ENCODE data around the gene MAST3.

MAST3 gene

DNA sequence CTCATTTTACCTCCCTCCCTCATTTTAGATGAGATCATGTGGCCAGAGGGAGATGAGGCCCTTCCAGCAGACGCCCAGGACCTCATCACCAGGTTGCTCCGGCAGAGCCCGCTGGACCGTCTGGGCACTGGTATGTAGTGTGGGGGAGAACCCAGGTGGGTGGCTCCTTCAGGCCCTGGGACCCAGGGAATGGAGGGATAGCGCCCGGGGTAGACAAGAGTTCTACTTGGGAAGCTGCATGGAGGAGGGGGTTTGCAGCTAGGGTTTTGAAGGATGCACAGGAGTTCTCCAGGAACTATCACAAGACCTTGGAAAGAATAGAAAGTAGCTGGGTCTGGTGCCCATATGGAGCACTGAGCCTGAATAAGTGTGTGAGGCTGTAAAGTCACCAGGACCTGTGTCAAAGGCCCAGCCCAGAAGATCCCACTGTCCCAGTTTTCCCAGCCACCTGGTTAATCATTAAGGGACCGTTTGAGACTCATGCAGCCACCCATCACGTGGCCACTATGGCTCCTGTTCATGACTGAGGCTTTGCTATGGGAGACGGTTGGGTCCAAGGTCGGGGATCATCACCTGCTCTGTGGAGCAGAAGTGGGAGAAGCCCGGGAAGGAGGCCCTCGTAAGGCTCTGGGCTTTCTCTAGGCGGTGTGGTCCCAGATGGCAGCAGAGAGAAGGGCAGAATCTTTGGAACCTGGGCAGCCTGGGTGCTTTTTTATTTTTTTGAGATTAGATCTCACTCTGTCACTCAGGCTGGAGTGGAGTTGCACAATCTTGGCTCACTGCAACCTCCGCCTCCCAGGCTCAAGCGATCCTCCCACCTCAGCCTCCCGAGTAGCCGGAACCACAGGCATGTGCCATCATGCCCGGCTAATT, 38.4 kb downstream of the MAST3 start:
- Histone ChIP-seq H3K4ac (ENCODE audit: low read depth in 1 of 2, low read length in 2 of 2) (no peak overlapping the region), H3K4me2 (ENCODE audit: low read length, poor library complexity, severe bottlenecking) (no peak overlapping the region), H2BK5ac (ENCODE audit: low read depth, low read length, poor library complexity, severe bottlenecking) (no peak overlapping the region), H3K4me1 (ENCODE audit: control insufficient read depth, insufficient read depth, low read depth, low read length) (peaks cover 13% of the 10 kb centered on the region), H3K79me1 (replicated peaks; ENCODE audit: low read length, poor library complexity, severe bottlenecking) (no peaks in the 10 kb centered on the region), H3K18ac (ENCODE audit: low read depth in 1 of 2, low read length in 2 of 2) (no peak overlapping the region), H3K27ac (ENCODE audit: low read length, poor library complexity, severe bottlenecking) (no peak overlapping the region), H4K8ac (ENCODE audit: low read length) (no peak overlapping the region), H3K27me3 (ENCODE audit: control insufficient read depth in 1 of 2, insufficient read depth in 1 of 2, low read length in 2 of 2) (no peaks in the 10 kb centered on the region), H2BK15ac (ENCODE audit: low read depth, poor library complexity, severe bottlenecking) (no peak overlapping the region), H3K36me3 (ENCODE audit: control insufficient read depth in 1 of 2, insufficient read depth in 2 of 2, low read depth in 1 of 2, low read length in 2 of 2) (peaks cover 48 to 56% of the 10 kb centered on the region in 2 experiments), H4K91ac (ENCODE audit: low read length) (no peak overlapping the region), H3K23ac (ENCODE audit: low read length in 2 of 2) (peak overlapping the region in 1 of 2 experiments; percentile 37), H2AFZ (ENCODE audit: low read depth, low read length) (no peak overlapping the region), H3K9ac (ENCODE audit: low read length) (no peak overlapping the region), H3K9me3 (ENCODE audit: control insufficient read depth, low read length) (no peaks in the 10 kb centered on the region), H2AK5ac (ENCODE audit: low read length, severe bottlenecking) (no peak overlapping the region), H3K14ac (ENCODE audit: low read length in 2 of 2) (no peak overlapping the region), H2BK12ac (ENCODE audit: low read length in 2 of 2) (no peak overlapping the region), H2BK120ac (ENCODE audit: low read depth, low read length) (no peak overlapping the region), H3K4me3 (ENCODE audit: insufficient read depth in 1 of 2, low read depth in 1 of 2, low read length in 2 of 2) (peak overlapping the region in 1 of 2 experiments; percentile 9)
- DNase-seq, result no peak
- WGBS, result 93% methylated on average over 18 of the region's 18 CpGs

DNA sequence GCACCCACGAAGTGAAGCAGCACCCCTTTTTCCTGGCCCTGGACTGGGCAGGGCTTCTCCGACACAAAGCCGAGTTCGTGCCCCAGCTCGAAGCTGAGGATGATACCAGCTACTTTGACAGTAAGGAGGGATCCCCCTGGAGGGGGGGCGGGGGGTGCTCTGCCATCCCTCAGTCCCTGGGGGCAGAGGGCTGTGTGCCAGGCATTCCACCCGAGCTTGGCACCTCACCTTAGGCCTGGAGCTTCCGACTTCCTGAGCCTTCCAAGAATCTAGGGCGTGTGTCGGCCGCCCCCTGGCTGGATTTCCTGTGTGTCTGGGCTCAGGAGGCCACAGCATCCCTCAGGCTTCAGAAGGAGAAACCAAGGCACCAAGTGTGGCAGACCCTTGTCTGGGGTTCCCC, 39.7 kb downstream of the MAST3 start:
- Histone ChIP-seq H3K4me2 (ENCODE audit: low read length, poor library complexity, severe bottlenecking) (no peak overlapping the region), H2BK15ac (ENCODE audit: low read depth, poor library complexity, severe bottlenecking) (no peak overlapping the region), H2AK5ac (ENCODE audit: low read length, severe bottlenecking) (no peak overlapping the region), H3K27ac (ENCODE audit: low read length, poor library complexity, severe bottlenecking) (no peak overlapping the region), H2BK5ac (ENCODE audit: low read depth, low read length, poor library complexity, severe bottlenecking) (no peak overlapping the region), H3K4me1 (ENCODE audit: control insufficient read depth, insufficient read depth, low read depth, low read length) (peaks cover 13% of the 10 kb centered on the region), H3K9ac (ENCODE audit: low read length) (no peak overlapping the region), H3K4ac (ENCODE audit: low read depth in 1 of 2, low read length in 2 of 2) (no peak overlapping the region), H4K8ac (ENCODE audit: low read length) (no peak overlapping the region), H3K4me3 (ENCODE audit: insufficient read depth in 1 of 2, low read depth in 1 of 2, low read length in 2 of 2) (no peak overlapping the region), H3K79me1 (replicated peaks; ENCODE audit: low read length, poor library complexity, severe bottlenecking) (no peaks in the 10 kb centered on the region), H2BK12ac (ENCODE audit: low read length in 2 of 2) (no peak overlapping the region), H3K9me3 (ENCODE audit: control insufficient read depth, low read length) (no peaks in the 10 kb centered on the region), H2AFZ (ENCODE audit: low read depth, low read length) (no peak overlapping the region), H3K14ac (ENCODE audit: low read length in 2 of 2) (no peak overlapping the region), H3K23ac (ENCODE audit: low read length in 2 of 2) (no peak overlapping the region), H3K27me3 (ENCODE audit: control insufficient read depth in 1 of 2, insufficient read depth in 1 of 2, low read length in 2 of 2) (no peaks in the 10 kb centered on the region), H2BK120ac (ENCODE audit: low read depth, low read length) (no peak overlapping the region), H4K91ac (ENCODE audit: low read length) (no peak overlapping the region), H3K18ac (ENCODE audit: low read depth in 1 of 2, low read length in 2 of 2) (no peak overlapping the region), H3K36me3 (ENCODE audit: control insufficient read depth in 1 of 2, insufficient read depth in 2 of 2, low read depth in 1 of 2, low read length in 2 of 2) (peaks cover 45 to 58% of the 10 kb centered on the region in 2 experiments)
- 93% methylated on average over 11 of the region's 11 CpGs for WGBS
- DNase-seq, result no peak

DNA sequence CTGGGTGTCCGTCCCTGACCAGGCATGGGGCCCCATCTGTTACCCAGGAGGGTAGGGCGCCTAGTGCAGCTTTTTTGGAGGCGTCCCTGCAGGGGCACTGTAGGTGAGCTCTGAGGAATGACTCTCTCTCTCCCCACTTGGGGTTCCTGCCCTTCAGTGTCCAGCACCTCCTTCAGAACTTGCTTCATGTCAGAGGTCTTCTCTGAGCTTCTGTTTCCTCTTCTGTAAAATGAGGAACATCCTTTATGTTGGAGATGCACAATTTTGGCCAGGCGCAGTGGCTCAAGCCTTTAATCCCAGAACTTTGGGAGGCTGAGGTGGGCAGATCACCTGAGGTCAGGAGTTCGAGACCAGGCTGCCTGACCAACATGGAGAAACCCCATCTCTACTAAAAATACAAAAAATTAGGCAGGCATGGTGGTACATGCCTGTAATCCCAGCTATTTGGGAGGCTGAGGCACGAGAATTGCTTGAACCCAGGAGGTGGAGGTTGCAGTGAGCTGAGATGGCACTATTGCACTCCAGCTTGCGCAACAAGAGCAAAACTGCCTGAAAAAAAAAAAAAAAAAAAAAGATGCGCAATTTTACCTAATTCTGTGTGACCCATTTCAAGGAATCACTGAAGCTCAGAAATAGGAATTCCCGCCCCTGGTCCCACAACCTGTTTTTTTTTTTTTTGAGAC, 40.2 kb downstream of the MAST3 start:
- Histone ChIP-seq H3K9me3 (ENCODE audit: control insufficient read depth, low read length) (no peaks in the 10 kb centered on the region), H4K8ac (ENCODE audit: low read length) (no peak overlapping the region), H3K23ac (ENCODE audit: low read length in 2 of 2) (no peak overlapping the region), H3K4me1 (ENCODE audit: control insufficient read depth, insufficient read depth, low read depth, low read length) (peaks cover 13% of the 10 kb centered on the region), H3K14ac (ENCODE audit: low read length in 2 of 2) (no peak overlapping the region), H3K27ac (ENCODE audit: low read length, poor library complexity, severe bottlenecking) (no peak overlapping the region), H2BK120ac (ENCODE audit: low read depth, low read length) (no peak overlapping the region), H2BK5ac (ENCODE audit: low read depth, low read length, poor library complexity, severe bottlenecking) (no peak overlapping the region), H4K91ac (ENCODE audit: low read length) (no peak overlapping the region), H3K36me3 (ENCODE audit: control insufficient read depth in 1 of 2, insufficient read depth in 2 of 2, low read depth in 1 of 2, low read length in 2 of 2) (peaks cover 44 to 56% of the 10 kb centered on the region in 2 experiments), H3K27me3 (ENCODE audit: control insufficient read depth in 1 of 2, insufficient read depth in 1 of 2, low read length in 2 of 2) (no peaks in the 10 kb centered on the region), H2BK15ac (ENCODE audit: low read depth, poor library complexity, severe bottlenecking) (no peak overlapping the region), H3K4me2 (ENCODE audit: low read length, poor library complexity, severe bottlenecking) (no peak overlapping the region), H2AK5ac (ENCODE audit: low read length, severe bottlenecking) (no peak overlapping the region), H3K79me1 (replicated peaks; ENCODE audit: low read length, poor library complexity, severe bottlenecking) (no peaks in the 10 kb centered on the region), H3K4ac (ENCODE audit: low read depth in 1 of 2, low read length in 2 of 2) (no peak overlapping the region), H3K4me3 (ENCODE audit: insufficient read depth in 1 of 2, low read depth in 1 of 2, low read length in 2 of 2) (no peak overlapping the region), H2BK12ac (ENCODE audit: low read length in 2 of 2) (no peak overlapping the region), H3K18ac (ENCODE audit: low read depth in 1 of 2, low read length in 2 of 2) (no peak overlapping the region), H3K9ac (ENCODE audit: low read length) (no peak overlapping the region), H2AFZ (ENCODE audit: low read depth, low read length) (no peak overlapping the region)
- DNase-seq, result no peak
- WGBS, result 89% methylated on average over 9 of the region's 9 CpGs

DNA sequence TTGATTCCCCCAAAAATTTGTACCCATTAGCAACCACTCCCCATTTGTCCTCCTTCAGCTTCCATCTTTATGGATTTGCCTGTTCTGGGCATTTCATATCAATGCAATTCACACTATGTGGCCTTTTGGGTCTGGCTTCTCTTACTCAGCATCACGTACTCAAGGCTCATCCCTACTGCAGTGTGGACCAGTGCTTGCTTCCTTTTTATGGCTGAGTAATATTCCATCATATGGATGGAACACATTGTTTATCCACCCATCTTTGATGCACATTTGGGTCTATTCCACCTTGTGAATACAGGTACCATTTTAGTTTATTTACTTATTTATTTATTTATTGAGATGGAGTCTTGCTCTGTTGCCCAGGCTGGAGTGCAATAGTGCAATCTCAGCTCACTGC, 42.9 kb downstream of the MAST3 start:
- H3K79me1 ChIP-seq (replicated peaks; ENCODE audit: low read length, poor library complexity, severe bottlenecking), result no peaks in the 10 kb centered on the region
- H2AFZ ChIP-seq (ENCODE audit: low read depth, low read length), result no peak overlapping the region
- no peak overlapping the region for H3K4me2 ChIP-seq (ENCODE audit: low read length, poor library complexity, severe bottlenecking)
- H3K9me3 ChIP-seq (ENCODE audit: control insufficient read depth, low read length), result no peaks in the 10 kb centered on the region
- no peaks in the 10 kb centered on the region for H3K27me3 ChIP-seq (ENCODE audit: control insufficient read depth in 1 of 2, insufficient read depth in 1 of 2, low read length in 2 of 2)
- no peak overlapping the region for H2BK12ac ChIP-seq (ENCODE audit: low read length in 2 of 2)
- no peak overlapping the region for H3K23ac ChIP-seq (ENCODE audit: low read length in 2 of 2)
- no peak overlapping the region for H2BK5ac ChIP-seq (ENCODE audit: low read depth, low read length, poor library complexity, severe bottlenecking)
- no peak overlapping the region for H4K91ac ChIP-seq (ENCODE audit: low read length)
- no peak overlapping the region for H2BK120ac ChIP-seq (ENCODE audit: low read depth, low read length)
- 100% methylated on average over 1 of the region's 1 CpG for WGBS
- no peak overlapping the region for H3K14ac ChIP-seq (ENCODE audit: low read length in 2 of 2)
- H3K9ac ChIP-seq (ENCODE audit: low read length), result no peak overlapping the region
- no peak overlapping the region for H3K27ac ChIP-seq (ENCODE audit: low read length, poor library complexity, severe bottlenecking)
- no peak overlapping the region for H4K8ac ChIP-seq (ENCODE audit: low read length)
- no peak overlapping the region for H3K4me3 ChIP-seq (ENCODE audit: insufficient read depth in 1 of 2, low read depth in 1 of 2, low read length in 2 of 2)
- no peak overlapping the region for H3K4ac ChIP-seq (ENCODE audit: low read depth in 1 of 2, low read length in 2 of 2)
- peaks cover 53 to 54% of the 10 kb centered on the region in 2 experiments for H3K36me3 ChIP-seq (ENCODE audit: control insufficient read depth in 1 of 2, insufficient read depth in 2 of 2, low read depth in 1 of 2, low read length in 2 of 2)
- peaks cover 14% of the 10 kb centered on the region for H3K4me1 ChIP-seq (ENCODE audit: control insufficient read depth, insufficient read depth, low read depth, low read length)
- no peak for DNase-seq
- no peak overlapping the region for H3K18ac ChIP-seq (ENCODE audit: low read depth in 1 of 2, low read length in 2 of 2)
- no peak overlapping the region for H2BK15ac ChIP-seq (ENCODE audit: low read depth, poor library complexity, severe bottlenecking)
- H2AK5ac ChIP-seq (ENCODE audit: low read length, severe bottlenecking), result no peak overlapping the region

All from mesenchymal stem cell (in vitro differentiated cells and primary cell).